Pancreas (tissue), 10 donors: ENCODE results near the gene SPNS2. TPM values are rescaled to one million over a fixed set of nuclear protein-coding genes. Genes with fewer than 3 reads are reported as not detected.

ENCODE experiments used
- ATAC-seq, 4 donors: fragments of 200-7000 bp; cut with Tn5 transposase; one replicate each; pipeline versions ENCODE4 v1.8.0 to v1.9.1; 2020; ENCODE audit warnings: mild to moderate bottlenecking in 4 of 4, moderate library complexity in 4 of 4
- DNase-seq, 6 donors: peaks; one replicate each; pipeline ENCODE4 v3.0.0-alpha.2; 2020
- FAIRE-seq: peaks from 2 replicates; lab custom pipeline; 2012; peaks lifted over from hg19 to GRCh38; lab: Jason Lieb, UNC
- H3K27ac ChIP-seq, 4 donors: fragments of 200-600 bp; sonication (generic); 1 replicate in 3 of 4; 2 replicates in 1 of 4; pipeline versions ENCODE4 v1.5.0 to v1.8.0; 2020
- H3K27me3 ChIP-seq, 4 donors: fragments of 200-600 bp; one replicate each; pipeline ENCODE4 v1.8.0; 2021
- H3K36me3 ChIP-seq, 3 donors: fragments of 200-600 bp; sonication (generic) in 1 of 3; one replicate each; pipeline versions ENCODE4 v1.5.0 to v1.8.0; 2020 to 2021
- H3K4me1 ChIP-seq, 3 donors: fragments of 200-600 bp; one replicate each; pipeline ENCODE4 v1.8.0; 2021
- H3K4me3 ChIP-seq, 4 donors: fragments of 200-600 bp; sonication (generic) in 2 of 4; one replicate each; pipeline versions ENCODE4 v1.5.0 to v1.8.0; 2020 to 2021
- H3K9me3 ChIP-seq, 4 donors: fragments of 200-600 bp; one replicate each; pipeline ENCODE4 v1.8.0; 2021
- WGBS, 2 donors: extraction: QIAGEN DNeasy Blood & Tissue Kit; methylation state at CpG; one replicate each; pipeline ENCODE4 v1.1.7; 2013; 5-methylcytosine and 5-hydroxymethylcytosine counted together
- intact Hi-C, 3 donors: fragments of 100-400 bp; cut with DNase I; formaldehyde crosslinking; loops; one replicate each; pipeline versions ENCODE4 v1.11.1 to v1.14.2; 2022
- polyA plus RNA-seq, 2 donors: library from polyadenylated mRNA; stranded (reverse); fragments of 200-250 nt; gene quantifications; one replicate each; pipeline ENCODE4 v1.2.3, GENCODE V29; 2013
- total RNA-seq, 6 donors: library from RNA; stranded (reverse); fragmentation: NEBNext Ultra II Directional in 4 of 6; extraction: Animal tissue kit (Norgen Biotek cat#: 25700) in 4 of 6; gene quantifications; one replicate each; pipeline versions ENCODE4 v1.2.1 to v1.2.4, GENCODE V29; 2021 to 2023
- TF ChIP-seq, protein P1 (sequence below), 4 donors: fragments of 200-600 bp; sonication (generic) in 3 of 4; IDR thresholded peaks; one replicate each; pipeline versions ENCODE4 v1.5.0 to v1.8.0; 2021; ENCODE audit warnings: antibody characterized with exemption in 4 of 4
- donor health status: healthy with polysubstance abuse.
- donor health status: DM: no; HTN: no; CAD: no; lungs with moderate emphysema.
- donor health status: DM: no; HTN: no; CAD: no.
- donor health status: control.
- donor health status: control.
- donor health status: Bipolar disorder and iron deficiency.
- donor health status: DM: yes; HTN: yes; CAD: no.
- donor health status: DM: no; HTN: no; CAD: no.
- donor health status: DM: no; HTN: no; CAD: no.
- donor health status: DM: yes; HTN: yes; CAD: no.

SPNS2 gene
- total and polyA plus RNA-seq, 8 donors: 7.6 to 51.7 (median 20.8) TPM

DNA sequence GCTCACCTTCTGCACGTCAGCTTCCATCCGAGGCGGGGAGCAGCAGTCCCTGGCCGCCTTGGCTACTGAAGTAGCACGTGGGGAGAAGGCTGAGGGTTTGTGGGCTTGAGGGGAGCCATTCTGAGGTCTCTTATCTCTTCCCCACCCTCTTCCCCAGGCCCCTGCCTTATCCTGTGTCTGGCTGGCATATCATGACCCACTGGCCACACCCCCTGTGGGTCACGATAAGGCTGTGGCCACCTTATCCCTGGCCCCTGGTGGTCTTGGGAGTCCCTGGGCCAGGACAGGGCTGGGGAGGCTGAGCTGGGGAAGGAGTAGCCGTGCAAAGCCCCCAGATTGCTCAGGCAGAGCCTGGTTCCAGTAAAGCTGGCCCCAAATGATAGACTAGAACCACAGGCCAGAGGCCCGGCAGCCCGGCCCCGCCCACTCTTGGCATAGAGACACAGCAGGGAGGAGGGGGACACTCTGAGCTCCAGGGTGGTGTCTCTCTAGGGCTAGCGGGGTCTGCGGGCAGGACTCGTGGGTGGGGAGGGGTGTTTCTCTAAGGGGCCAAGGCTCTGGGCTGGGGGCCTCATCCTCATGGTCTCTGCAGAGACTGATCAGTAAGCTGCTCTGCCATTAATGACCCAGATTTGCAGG is 7.6 kb downstream of the SPNS2 start:
- Histone ChIP-seq H3K27ac (no peak overlapping the region), H3K9me3 (no peaks in the 10 kb centered on the region), H3K4me1 (peaks cover 0 to 14% (median 0%) of the 10 kb centered on the region in 3 donors), H3K27me3 (no peaks in the 10 kb centered on the region), H3K4me3 (no peak overlapping the region), H3K36me3 (no peaks in the 10 kb centered on the region)
- FAIRE-seq (no peak), DNase-seq (peak in 1 of 6 donors; percentile 45), ATAC-seq (no peak)
- TF ChIP-seq, protein P1, sequence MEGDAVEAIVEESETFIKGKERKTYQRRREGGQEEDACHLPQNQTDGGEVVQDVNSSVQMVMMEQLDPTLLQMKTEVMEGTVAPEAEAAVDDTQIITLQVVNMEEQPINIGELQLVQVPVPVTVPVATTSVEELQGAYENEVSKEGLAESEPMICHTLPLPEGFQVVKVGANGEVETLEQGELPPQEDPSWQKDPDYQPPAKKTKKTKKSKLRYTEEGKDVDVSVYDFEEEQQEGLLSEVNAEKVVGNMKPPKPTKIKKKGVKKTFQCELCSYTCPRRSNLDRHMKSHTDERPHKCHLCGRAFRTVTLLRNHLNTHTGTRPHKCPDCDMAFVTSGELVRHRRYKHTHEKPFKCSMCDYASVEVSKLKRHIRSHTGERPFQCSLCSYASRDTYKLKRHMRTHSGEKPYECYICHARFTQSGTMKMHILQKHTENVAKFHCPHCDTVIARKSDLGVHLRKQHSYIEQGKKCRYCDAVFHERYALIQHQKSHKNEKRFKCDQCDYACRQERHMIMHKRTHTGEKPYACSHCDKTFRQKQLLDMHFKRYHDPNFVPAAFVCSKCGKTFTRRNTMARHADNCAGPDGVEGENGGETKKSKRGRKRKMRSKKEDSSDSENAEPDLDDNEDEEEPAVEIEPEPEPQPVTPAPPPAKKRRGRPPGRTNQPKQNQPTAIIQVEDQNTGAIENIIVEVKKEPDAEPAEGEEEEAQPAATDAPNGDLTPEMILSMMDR (IDR thresholded peaks at IDR 0.05): no peak
- intact Hi-C loops: loop anchor here in 1 of 3 donors (10.0 kb wide), 1 partner anchor 71 kb away; the partner anchor contains the start of gene SPNS3
- WGBS, 2 donors: 66 to 73% methylated on average over 12 to 13 of the region's 13 CpGs

GRCh38 chr17:4506892-4507291 is 8.2 kb downstream of the SPNS2 start:
- intact Hi-C loops: loop anchor here in 1 of 3 donors (10.0 kb wide), 1 partner anchor 72 kb away; the partner anchor contains the start of gene SPNS3
- ATAC-seq (peak in 1 of 4 donors; percentile 28), FAIRE-seq (no peak), DNase-seq (peak in 1 of 6 donors; percentile 55)
- peaks cover 0 to 14% (median 0%) of the 10 kb centered on the region in 3 donors for H3K4me1 ChIP-seq
- H3K27ac ChIP-seq: peak overlapping the region in 1 of 4 donors; percentile 12
- H3K9me3 ChIP-seq: no peaks in the 10 kb centered on the region
- 75 to 80% methylated on average over 8 of the region's 8 CpGs for WGBS, 2 donors
- TF ChIP-seq, protein P1 (IDR thresholded peaks at IDR 0.05): no peak
- no peaks in the 10 kb centered on the region for H3K36me3 ChIP-seq
- no peaks in the 10 kb centered on the region for H3K27me3 ChIP-seq
- H3K4me3 ChIP-seq: no peak overlapping the region

- no peaks in the 10 kb centered on the region for H3K27me3 ChIP-seq
- ATAC-seq: no peak
- no peak for DNase-seq
Measured at GRCh38 chr17:4507361-4508111, 8.9 kb downstream of the SPNS2 start.

DNA sequence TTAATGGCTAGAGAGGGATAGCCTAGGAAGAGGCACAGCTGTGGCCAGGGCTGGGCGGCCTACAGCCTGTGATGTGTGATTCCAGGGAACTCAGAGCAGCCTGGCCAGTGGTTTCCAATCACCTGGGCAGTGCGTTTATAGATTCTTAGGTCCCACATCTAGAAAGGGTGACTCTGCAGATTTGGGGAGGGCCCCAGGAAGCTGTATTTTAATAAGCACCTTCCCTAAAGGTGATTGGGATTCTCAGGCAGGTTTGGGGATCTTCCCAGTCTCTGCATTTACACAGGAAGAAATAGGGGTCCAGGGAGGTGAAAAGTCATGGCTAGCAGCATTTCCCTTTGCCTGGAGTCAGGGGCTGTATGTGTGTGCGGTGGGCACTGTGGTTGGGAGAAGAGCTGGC is 9.5 kb downstream of the SPNS2 start:
- Histone ChIP-seq H3K4me1 (peaks cover 2 to 8% (median 2%) of the 10 kb centered on the region in 3 donors), H3K4me3 (no peak overlapping the region), H3K27me3 (no peaks in the 10 kb centered on the region), H3K36me3 (no peaks in the 10 kb centered on the region), H3K9me3 (no peaks in the 10 kb centered on the region), H3K27ac (peak overlapping the region in 2 of 4 donors; percentile 23 to 88)
- DNase-seq: no peak
- no peak for FAIRE-seq
- TF ChIP-seq, protein P1 (IDR thresholded peaks at IDR 0.05): no peak
- intact Hi-C loops: loop anchor here in 1 of 3 donors (10.0 kb wide), 1 partner anchor 73 kb away; the partner anchor contains the start of gene SPNS3
- WGBS, 2 donors: 90% methylated on average over 3 of the region's 3 CpGs
- ATAC-seq: no peak

More at GRCh38 chr17:4507361-4508111, 8.9 kb downstream of the SPNS2 start:
- Histone ChIP-seq H3K27ac (peak overlapping the region in 2 of 4 donors; percentile 23 to 88), H3K4me3 (no peak overlapping the region), H3K36me3 (no peaks in the 10 kb centered on the region), H3K9me3 (no peaks in the 10 kb centered on the region), H3K4me1 (peaks cover 0 to 13% (median 0%) of the 10 kb centered on the region in 3 donors)
- no peak for FAIRE-seq
- intact Hi-C loops: loop anchor here in 1 of 3 donors (10.0 kb wide), 1 partner anchor 73 kb away; the partner anchor contains the start of gene SPNS3
- TF ChIP-seq, protein P1 (IDR thresholded peaks at IDR 0.05): no peak
- 84 to 87% methylated on average over 8 of the region's 8 CpGs for WGBS, 2 donors
